ENCODE data around the gene SAT1.

GRCh38 chrX:23786268-23786815, 3.4 kb downstream of the SAT1 start:
- TF ChIP-seq CTCF (IDR thresholded peaks at IDR 0.05; ENCODE audit: insufficient read depth, low read length) (no peak), SPI1 (IDR thresholded peaks at IDR 0.05; ENCODE audit: borderline replicate concordance, low read depth) (no peak)
